ENCODE results near the gene CLEC16A.
A peak's percentile ranks its signal among the peaks of the same experiment; 100 is the strongest.

The CLEC16A gene

DNA sequence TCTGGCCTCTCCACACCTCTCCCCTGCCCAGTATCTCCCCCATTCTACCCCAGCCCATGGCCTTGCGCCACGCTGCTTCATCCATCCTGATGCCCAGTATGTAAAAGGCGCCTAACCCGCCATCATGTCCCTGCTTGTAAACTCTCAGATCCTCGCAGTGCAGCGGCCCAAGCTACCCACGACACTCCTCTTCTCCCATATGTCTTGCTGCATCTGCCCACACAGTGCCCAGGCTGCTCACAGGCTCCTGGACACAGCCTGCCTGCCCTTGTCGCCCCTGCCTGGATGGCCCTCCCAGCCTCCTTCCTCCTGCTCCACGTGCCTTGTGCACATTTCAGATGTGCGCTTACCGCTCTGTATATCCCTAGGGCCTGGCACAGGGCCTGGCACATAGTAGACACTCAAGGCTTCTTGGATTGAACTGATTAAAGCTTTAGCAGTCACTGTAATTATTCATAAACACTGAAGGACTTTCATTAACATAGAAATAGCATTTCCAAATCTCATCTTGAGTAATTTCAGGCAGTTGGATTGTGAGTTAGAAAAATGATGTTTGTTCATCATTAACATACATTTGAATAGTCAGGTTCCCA, 129.1 kb downstream of the CLEC16A start:
- H3K4me3 ChIP-seq (replicated peaks; ENCODE audit: low read depth, low read length) = no peak overlapping the region
- DNase-seq (ENCODE audit: low read depth) = no peak
- TF ChIP-seq, protein P1, sequence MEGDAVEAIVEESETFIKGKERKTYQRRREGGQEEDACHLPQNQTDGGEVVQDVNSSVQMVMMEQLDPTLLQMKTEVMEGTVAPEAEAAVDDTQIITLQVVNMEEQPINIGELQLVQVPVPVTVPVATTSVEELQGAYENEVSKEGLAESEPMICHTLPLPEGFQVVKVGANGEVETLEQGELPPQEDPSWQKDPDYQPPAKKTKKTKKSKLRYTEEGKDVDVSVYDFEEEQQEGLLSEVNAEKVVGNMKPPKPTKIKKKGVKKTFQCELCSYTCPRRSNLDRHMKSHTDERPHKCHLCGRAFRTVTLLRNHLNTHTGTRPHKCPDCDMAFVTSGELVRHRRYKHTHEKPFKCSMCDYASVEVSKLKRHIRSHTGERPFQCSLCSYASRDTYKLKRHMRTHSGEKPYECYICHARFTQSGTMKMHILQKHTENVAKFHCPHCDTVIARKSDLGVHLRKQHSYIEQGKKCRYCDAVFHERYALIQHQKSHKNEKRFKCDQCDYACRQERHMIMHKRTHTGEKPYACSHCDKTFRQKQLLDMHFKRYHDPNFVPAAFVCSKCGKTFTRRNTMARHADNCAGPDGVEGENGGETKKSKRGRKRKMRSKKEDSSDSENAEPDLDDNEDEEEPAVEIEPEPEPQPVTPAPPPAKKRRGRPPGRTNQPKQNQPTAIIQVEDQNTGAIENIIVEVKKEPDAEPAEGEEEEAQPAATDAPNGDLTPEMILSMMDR (IDR thresholded peaks at IDR 0.05; ENCODE audit: low read length, missing control alignments) = no peak

- DNase-seq (ENCODE audit: low read depth) = no peak
- TF ChIP-seq, protein P1 (IDR thresholded peaks at IDR 0.05; ENCODE audit: low read length, missing control alignments) = no peak
- H3K4me3 ChIP-seq (replicated peaks; ENCODE audit: low read depth, low read length) = no peak overlapping the region
These were observed 129.8 kb downstream of the CLEC16A start for GRCh38 chr16:11074131-11074530.

GRCh38 chr16:11075163-11075562, 130.8 kb downstream of the CLEC16A start:
- TF ChIP-seq, protein P1 (IDR thresholded peaks at IDR 0.05; ENCODE audit: low read length, missing control alignments) = no peak
- DNase-seq (ENCODE audit: low read depth) = no peak
- no peak overlapping the region for H3K4me3 ChIP-seq (replicated peaks; ENCODE audit: low read depth, low read length)

DNA sequence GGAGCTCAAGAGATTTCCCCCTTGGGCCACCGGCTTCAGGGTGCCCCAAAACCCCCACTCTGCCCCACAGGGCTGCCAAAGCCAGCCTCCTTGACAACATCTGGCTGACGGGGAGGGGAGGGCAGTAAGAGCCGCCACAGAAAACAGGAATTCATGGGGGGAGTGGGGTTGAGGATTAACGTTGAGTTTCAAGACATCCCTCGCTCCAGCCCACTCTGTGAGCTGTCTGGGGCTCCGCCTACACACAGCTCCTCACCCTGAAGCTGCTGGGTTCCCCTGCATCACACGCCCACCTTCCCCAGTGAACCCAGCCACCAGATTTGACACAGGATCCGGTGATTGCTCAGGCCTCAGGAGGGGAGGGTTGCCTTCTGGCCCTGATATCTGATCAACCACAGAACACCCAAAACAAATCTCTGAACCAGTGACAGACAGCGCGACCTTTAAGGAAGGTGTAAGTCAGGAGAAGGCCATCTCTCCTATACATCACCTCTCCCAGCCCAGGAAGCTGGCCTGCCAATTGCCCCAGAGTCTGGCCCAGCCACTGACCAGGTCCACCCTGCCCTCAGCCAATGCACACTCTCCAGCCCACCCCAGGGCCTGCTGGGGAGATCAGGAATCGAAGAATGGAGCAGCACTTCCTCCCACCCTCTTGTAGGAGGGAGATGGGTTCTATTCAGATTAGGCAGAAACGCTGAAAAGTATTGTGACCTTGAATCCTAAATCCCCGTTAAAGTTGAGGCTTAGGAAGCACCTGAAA, 132.1 kb downstream of the CLEC16A start:
- no peak for DNase-seq (ENCODE audit: low read depth)
- H3K4me3 ChIP-seq (replicated peaks; ENCODE audit: low read depth, low read length) = no peak overlapping the region
- TF ChIP-seq, protein P1 (IDR thresholded peaks at IDR 0.05; ENCODE audit: low read length, missing control alignments) = no peak

GRCh38 chr16:11078812-11079459, 134.6 kb downstream of the CLEC16A start:
- peak; percentile 89 for DNase-seq (ENCODE audit: low read depth)
- TF ChIP-seq, protein P1 (IDR thresholded peaks at IDR 0.05; ENCODE audit: low read length, missing control alignments) = no peak
- H3K4me3 ChIP-seq (replicated peaks; ENCODE audit: low read depth, low read length) = no peak overlapping the region

- DNase-seq (ENCODE audit: low read depth) = peak; percentile 84
- no peak overlapping the region for H3K4me3 ChIP-seq (replicated peaks; ENCODE audit: low read depth, low read length)
- TF ChIP-seq, protein P1 (IDR thresholded peaks at IDR 0.05; ENCODE audit: low read length, missing control alignments) = no peak
These were observed 135.4 kb downstream of the CLEC16A start for GRCh38 chr16:11079652-11080187.

Measured in fibroblast of pulmonary artery (primary cell).